ENCODE data around the gene FBXO31. TPM values are rescaled to one million over a fixed set of nuclear protein-coding genes. Genes with fewer than 3 reads are reported as not detected.
"Not testable (repeated sequence)": the region's sequence is repeated elsewhere in the genome, so short reads cannot be mapped to it uniquely, and the experiment has no call there.

Gene FBXO31
- total and polyA plus RNA-seq, 7 donors: 15.0 to 120 (median 86.7) TPM

- intact Hi-C loops (cut with DNase I): no loop called here
- TF ChIP-seq EP300 (IDR thresholded peaks at IDR 0.05) (no peak), POLR2A (IDR thresholded peaks at IDR 0.05) (no peak), POLR2AphosphoS5 (IDR thresholded peaks at IDR 0.05) (no peak)
- TF ChIP-seq, protein P1, sequence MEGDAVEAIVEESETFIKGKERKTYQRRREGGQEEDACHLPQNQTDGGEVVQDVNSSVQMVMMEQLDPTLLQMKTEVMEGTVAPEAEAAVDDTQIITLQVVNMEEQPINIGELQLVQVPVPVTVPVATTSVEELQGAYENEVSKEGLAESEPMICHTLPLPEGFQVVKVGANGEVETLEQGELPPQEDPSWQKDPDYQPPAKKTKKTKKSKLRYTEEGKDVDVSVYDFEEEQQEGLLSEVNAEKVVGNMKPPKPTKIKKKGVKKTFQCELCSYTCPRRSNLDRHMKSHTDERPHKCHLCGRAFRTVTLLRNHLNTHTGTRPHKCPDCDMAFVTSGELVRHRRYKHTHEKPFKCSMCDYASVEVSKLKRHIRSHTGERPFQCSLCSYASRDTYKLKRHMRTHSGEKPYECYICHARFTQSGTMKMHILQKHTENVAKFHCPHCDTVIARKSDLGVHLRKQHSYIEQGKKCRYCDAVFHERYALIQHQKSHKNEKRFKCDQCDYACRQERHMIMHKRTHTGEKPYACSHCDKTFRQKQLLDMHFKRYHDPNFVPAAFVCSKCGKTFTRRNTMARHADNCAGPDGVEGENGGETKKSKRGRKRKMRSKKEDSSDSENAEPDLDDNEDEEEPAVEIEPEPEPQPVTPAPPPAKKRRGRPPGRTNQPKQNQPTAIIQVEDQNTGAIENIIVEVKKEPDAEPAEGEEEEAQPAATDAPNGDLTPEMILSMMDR (IDR thresholded peaks at IDR 0.05): no peak
- H3K36me3 ChIP-seq: peaks cover 0 to 13% (median under 1%) of the 10 kb centered on the region in 4 donors
- peak overlapping the region in 2 of 4 donors; percentile 80 to 87 for H3K27ac ChIP-seq
- DNase-seq: no peak
- WGBS, 2 donors: 65 to 92% methylated on average over 1 of the region's 1 CpG
- no peaks in the 10 kb centered on the region for H3K9me3 ChIP-seq
- no peaks in the 10 kb centered on the region for H3K27me3 ChIP-seq
- peaks cover 0 to 77% (median 73%) of the 10 kb centered on the region in 4 donors for H3K4me1 ChIP-seq
- H3K4me3 ChIP-seq: no peak overlapping the region
These were observed 16.6 kb downstream of the FBXO31 start for GRCh38 chr16:87366930-87367329.

DNA sequence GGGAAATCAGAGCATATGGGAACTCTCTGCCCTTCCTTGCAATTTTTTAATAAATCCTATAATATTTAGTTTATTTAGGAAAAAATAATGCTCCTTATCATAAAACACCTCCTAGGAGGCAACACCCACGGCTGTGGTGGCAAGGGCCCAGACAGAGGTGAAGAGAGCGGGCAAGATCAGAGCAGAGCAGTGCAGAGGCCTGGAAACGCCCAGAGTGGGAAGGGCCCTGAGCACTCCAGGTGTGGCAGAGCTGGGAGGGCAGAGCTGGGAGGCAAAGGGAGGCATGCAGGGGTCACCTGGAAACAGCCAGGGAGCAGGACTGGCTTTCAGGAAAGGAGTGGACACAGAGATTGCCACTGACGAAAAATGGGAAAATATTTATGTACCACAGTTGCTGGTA is 17.3 kb downstream of the FBXO31 start:
- no peaks in the 10 kb centered on the region for H3K27me3 ChIP-seq
- no peaks in the 10 kb centered on the region for H3K9me3 ChIP-seq
- H3K4me1 ChIP-seq: peaks cover 0 to 70% (median 68%) of the 10 kb centered on the region in 4 donors
- peak overlapping the region in 2 of 4 donors; percentile 87 to 89 for H3K27ac ChIP-seq
- intact Hi-C loops (cut with DNase I): no loop called here
- WGBS, 2 donors: 22 to 70% methylated on average over 4 of the region's 4 CpGs
- H3K4me3 ChIP-seq: no peak overlapping the region
- DNase-seq: no peak
- TF ChIP-seq EP300 (IDR thresholded peaks at IDR 0.05): no peak
- no peak for TF ChIP-seq POLR2A (IDR thresholded peaks at IDR 0.05)
- H3K36me3 ChIP-seq: peaks cover 0 to 19% (median 3%) of the 10 kb centered on the region in 4 donors

- TF ChIP-seq POLR2AphosphoS5 (IDR thresholded peaks at IDR 0.05) (no peak), POLR2A (IDR thresholded peaks at IDR 0.05) (no peak), EP300 (IDR thresholded peaks at IDR 0.05) (no peak)
- TF ChIP-seq, protein P1 (IDR thresholded peaks at IDR 0.05): no peak
- H3K27ac ChIP-seq: peak overlapping the region; percentile 76 to 89 (median 86)
- H3K4me3 ChIP-seq: no peak overlapping the region
- intact Hi-C loops (cut with DNase I): no loop called here
- H3K9me3 ChIP-seq: no peaks in the 10 kb centered on the region
- H3K27me3 ChIP-seq: no peaks in the 10 kb centered on the region
- DNase-seq: no peak
- peaks cover 0 to 59% (median 56%) of the 10 kb centered on the region in 4 donors for H3K4me1 ChIP-seq
- WGBS, 2 donors: 87 to 90% methylated on average over 13 of the region's 13 CpGs
- H3K36me3 ChIP-seq: peaks cover 0 to 31% (median 6%) of the 10 kb centered on the region in 4 donors
These were observed 18.4 kb downstream of the FBXO31 start for GRCh38 chr16:87365021-87365713.

- H3K9me3 ChIP-seq: no peaks in the 10 kb centered on the region
- H3K27me3 ChIP-seq: no peaks in the 10 kb centered on the region
- H3K4me3 ChIP-seq: peak overlapping the region in 3 of 4 donors; percentile 11 to 26 (median 12)
- peak; percentile 91 for DNase-seq
- WGBS, 2 donors: 40 to 65% methylated on average over 17 of the region's 17 CpGs
- peaks cover 9 to 43% (median 17%) of the 10 kb centered on the region in 4 donors for H3K36me3 ChIP-seq
- peaks cover 0 to 48% (median 45%) of the 10 kb centered on the region in 4 donors for H3K4me1 ChIP-seq
- H3K27ac ChIP-seq: peak overlapping the region; percentile 76 to 89 (median 86)
- TF ChIP-seq EP300 (IDR thresholded peaks at IDR 0.05): peak in 3 of 4 donors; percentile 28 to 60 (median 54)
- TF ChIP-seq POLR2A (IDR thresholded peaks at IDR 0.05): no peak
- TF ChIP-seq, protein P1 (IDR thresholded peaks at IDR 0.05): no peak
- peak; percentile 63 to 75 (median 69) for TF ChIP-seq POLR2AphosphoS5 (IDR thresholded peaks at IDR 0.05)
- intact Hi-C loops (cut with DNase I): loop anchor here (5.0 kb wide), 1 partner anchor 47 kb away; the partner anchor contains the start of gene C16orf95
These were observed 19.7 kb downstream of the FBXO31 start for GRCh38 chr16:87363771-87364455.

DNA sequence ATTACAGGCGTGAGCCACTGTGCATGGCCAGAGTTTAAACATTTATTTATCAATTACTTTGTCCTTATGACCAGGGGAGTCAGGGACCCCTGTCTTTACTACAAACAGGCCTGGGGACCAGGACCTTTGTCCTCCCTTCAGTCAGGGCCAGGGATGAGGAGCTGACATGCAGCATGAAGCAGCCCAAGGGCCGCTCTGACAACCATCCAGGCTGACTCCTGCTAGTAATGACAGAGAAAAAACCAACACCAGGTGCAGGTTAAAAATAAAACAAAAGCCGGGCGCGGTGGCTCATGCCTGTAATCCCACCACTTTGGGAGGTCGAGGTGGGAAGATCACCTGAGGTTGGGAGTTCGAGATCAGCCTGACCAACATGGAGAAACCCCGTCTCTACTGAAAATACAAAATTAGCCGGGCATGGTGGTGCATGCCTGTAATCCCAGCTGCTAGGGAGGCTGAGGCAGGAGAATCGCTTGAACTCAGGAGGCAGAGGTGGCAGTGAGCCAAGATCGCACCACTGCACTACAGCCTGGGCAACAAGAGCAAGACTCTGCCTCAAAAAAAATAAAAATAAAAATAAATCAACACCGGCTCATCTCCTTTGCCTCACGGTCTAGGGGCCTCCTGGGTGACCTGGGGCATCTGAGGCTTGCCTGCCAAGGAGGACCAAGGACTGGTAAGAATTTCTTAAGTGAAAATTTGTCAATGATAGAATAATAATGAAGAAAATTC is 20.6 kb downstream of the FBXO31 start:
- not testable (repeated sequence) for H3K9me3 ChIP-seq, H3K27me3 ChIP-seq, DNase-seq
- Histone ChIP-seq H3K36me3 (peaks cover 18 to 52% (median 26%) of the 10 kb centered on the region in 4 donors), H3K27ac (peak overlapping the region; percentile 76 to 89 (median 86)), H3K4me1 (peaks cover 0 to 39% (median 35%) of the 10 kb centered on the region in 4 donors), H3K4me3 (peak overlapping the region in 1 of 4 donors; percentile 26)
- 94 to 97% methylated on average over 13 of the region's 13 CpGs for WGBS, 2 donors
- intact Hi-C loops (cut with DNase I): loop anchor here (5.0 kb wide), 1 partner anchor 46 kb away; the partner anchor contains the start of gene C16orf95

Data from sigmoid colon (tissue), 7 donors.